Smooth muscle cell of the brain vasculature (primary cell): ENCODE measurements around the gene INTS3.

Experiments used
- DNase-seq: peaks from one replicate; pipeline ENCODE4 v3.0.0-alpha.2; 2012; ENCODE audit warnings: low read depth, low spot score

The INTS3 gene

GRCh38 chr1:153795934-153796785 is 68.3 kb downstream of the INTS3 start:
- no peak for DNase-seq

GRCh38 chr1:153796786-153797659 is 69.2 kb downstream of the INTS3 start:
- DNase-seq: no peak

DNA sequence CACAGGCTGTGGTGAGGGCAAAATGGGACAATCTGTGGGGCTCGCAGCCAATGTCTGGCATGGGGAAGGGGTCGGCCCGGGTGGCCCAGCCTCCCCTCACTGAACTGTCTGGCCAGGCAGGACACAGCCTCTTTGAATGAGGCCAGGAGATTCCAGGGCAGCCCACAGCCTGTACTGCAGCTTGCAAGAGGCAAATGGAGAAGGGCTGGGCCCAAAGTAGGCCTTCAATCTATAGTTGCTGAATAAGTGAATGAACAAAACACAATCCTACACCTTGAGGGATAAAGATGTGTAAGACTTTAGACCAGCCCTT is 70.6 kb downstream of the INTS3 start:
- DNase-seq: no peak

GRCh38 chr1:153799016-153799415 is 71.2 kb downstream of the INTS3 start:
- DNase-seq: no peak

- no peak for DNase-seq
Measured at GRCh38 chr1:153799566-153800465, 72.0 kb downstream of the INTS3 start.

DNA sequence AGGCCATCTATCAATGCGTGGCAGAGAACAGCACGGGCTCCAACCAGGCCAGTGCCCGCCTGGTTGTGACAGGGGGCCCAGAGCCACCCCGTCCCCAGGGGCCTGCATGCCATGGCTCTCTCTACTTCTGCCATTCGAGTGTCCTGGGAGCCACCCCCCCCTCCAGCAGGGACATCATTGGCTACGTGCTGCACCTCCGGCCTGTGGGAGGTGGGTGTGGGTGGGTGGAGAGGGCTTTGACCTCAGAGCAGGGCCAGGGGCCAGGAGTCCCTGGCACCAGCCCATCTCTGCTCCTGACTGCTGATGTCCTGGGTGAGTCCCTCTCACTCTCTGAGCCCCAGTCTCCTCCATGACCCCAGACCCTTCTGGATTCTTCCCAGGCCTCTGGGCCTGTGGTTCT is 72.7 kb downstream of the INTS3 start:
- DNase-seq: no peak

DNA sequence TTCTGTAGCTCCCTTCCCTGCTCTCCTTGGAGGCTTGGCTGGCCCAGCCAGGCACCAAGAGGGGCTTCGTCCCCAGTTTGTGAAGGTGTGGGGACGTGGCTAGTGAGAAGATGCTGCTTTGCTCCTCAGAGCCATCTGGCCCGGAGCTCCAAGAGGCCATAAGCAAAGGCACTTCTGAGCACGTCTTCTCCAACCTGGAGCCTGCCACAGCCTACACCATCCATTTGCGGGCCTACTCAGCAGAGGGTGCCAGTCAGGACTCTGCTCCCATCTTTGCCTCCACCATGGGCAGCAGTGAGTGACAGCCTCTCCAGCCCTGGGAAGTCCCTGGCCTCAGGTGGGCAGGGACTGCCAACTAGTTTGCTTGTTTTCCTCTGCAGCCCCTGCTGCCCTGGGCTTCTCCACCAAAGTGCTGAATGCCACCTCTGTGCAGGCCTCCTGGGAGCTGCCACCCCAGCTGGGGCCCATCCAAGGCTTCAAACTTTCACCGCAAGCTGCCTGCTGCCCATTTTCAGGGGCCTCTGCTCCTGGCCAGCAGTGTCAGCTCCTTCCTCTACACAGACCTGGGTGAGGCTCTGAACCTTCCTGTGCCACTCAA is 73.3 kb downstream of the INTS3 start:
- DNase-seq: no peak

DNA sequence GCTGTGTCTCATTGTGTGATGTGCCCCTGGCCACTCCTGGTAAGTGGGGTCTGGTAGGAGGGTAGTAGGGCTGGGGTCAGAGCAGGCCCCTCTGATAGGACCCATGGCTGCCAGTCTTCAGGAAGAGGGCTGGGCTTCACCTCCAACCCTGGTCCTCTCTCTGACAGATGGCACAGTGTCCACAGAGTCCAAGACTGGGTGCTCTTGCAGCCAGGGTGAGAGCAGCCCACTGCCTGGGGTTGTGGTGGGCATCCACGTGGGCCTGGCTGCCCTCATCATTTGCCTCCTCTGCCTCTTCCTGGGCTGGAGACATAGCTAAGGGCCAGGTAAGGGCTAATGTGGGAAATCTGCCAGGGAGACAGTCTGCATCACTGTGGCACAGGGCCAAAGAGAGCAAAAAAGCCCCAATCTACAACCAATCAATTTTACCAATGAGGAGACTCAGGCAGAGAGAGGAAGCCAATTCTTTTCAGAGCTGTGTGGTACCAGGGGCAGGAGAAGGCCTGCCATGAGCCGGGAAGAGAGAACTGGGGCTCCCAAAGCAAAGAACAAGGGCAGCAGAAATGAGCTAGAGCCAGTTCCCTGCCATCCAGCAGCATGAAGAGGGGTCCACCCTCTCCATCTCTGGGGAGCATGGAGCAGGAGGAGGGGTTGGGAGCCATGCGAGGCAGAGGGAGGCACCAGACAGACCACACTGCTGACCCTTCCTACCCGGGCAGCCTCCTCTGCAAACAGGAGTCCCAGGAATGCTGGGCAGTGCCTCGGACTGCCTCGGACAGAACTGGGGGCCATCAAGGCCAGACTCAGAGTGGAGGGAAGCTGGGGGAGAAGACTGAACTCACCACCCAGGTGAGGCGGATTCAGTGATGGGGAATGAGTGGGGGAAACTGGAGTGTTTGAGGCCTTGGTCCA is 74.2 kb downstream of the INTS3 start:
- no peak for DNase-seq

DNA sequence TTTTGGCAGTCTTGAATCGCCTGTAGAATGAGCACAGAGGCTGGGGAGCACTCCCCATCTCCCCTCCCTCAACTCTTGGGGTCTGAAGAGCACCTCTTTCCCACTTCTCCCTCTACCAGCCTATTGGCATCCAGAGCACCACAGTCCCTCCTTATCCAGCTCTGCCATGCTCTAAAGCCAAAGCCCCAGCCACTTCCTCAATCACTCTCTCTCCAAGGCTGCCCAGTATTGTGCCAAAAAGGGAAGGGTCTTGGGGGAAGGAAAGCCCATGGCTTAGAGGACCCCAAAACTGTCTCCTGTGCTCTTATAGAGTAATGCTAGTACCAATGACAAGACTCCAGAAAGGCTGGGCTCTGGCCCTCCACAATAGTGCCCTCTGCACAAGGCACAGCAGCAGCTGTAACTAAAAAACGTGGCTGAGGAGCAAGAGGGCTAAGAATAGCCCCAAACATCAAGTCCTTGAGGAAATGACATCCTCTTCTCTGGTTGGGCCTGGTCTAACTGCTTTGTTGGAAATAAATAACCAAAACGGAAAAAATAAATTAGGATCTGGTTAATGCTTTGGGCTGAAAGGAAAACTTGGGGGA is 75.7 kb downstream of the INTS3 start:
- no peak for DNase-seq

- no peak for DNase-seq
Measured at GRCh38 chr1:153804112-153804511, 76.3 kb downstream of the INTS3 start.

DNA sequence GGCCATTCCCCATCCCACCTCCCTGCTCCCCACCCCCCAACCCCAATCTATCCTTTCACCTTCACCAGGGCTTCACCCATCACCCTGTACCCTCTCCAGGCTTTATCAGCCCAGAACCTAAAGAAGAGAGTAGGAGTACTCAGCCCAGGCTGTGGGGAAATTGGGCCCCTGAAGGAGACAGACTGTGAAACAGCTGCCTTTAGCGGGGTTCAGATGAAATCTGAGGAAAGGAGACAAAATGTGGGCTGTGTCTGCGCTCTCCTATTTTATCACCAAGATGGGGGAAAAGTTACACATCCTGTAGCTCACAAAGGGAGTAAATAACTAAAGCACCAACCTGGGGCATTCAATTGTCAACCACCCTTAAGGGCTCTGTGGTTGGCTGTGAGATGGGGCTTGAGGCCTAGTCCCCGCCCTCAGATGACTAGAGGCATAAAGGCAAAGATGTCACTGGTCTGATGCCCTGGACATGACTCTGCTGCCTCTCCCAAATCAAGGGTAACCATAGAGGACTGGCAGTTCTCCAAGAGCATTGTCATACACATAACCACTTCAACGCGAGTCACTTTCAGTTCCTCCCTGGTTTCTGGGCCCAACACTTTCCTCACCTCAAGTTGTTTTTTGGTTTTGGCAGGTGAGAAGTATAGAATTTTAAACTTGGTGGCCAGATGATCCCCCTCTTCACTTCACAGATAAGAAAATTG is 77.3 kb downstream of the INTS3 start:
- DNase-seq: no peak

GRCh38 chr1:153805886-153806719 is 78.3 kb downstream of the INTS3 start:
- DNase-seq: no peak

DNA sequence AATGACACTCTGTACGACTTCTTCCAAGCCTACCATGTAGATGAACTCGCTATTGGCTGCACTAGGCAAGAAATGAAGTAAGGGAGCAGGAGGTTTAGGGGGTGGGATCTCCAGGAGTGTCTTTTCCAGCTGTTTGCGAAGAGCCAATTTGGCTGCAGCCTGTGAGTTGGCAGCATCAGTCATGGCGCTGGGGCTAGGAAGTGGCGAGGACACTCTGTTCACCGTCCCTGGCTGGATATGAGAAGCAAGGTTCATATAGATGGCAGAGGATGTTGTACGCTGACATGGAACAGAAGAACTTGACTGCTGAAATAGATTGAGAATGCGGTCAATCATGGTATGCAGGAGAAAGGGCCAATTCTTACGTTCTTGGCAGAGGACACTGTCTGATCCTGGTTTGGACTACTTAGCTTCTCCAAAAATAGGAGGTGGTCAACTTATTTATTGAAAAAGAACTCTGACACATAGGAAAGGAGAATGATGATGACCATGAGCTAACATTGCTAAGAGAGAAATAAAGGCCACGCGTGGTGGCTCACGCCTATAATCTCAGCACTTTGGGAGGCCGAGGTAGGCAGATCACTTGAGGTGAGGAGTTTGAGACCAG is 88.5 kb downstream of the INTS3 start:
- DNase-seq: no peak

- DNase-seq: no peak
Measured at GRCh38 chr1:153818876-153819275, 91.0 kb downstream of the INTS3 start.
